HL-60 (cell line): ENCODE data around the gene CADM1.

Source experiments
- GABPA ChIP-seq: IDR thresholded peaks from 2 replicates; pipeline ENCODE4 v1.6.1; 2012; ENCODE audit warnings: low read depth
- POLR2AphosphoS5 ChIP-seq: IDR thresholded peaks from 2 replicates; pipeline ENCODE4 v1.6.1; 2012; ENCODE audit warnings: low read depth
- TF ChIP-seq, protein P1 (sequence below): IDR thresholded peaks from 2 replicates; pipeline ENCODE4 v1.6.1; 2012; ENCODE audit warnings: low read depth; ENCODE audit not compliant: insufficient replicate concordance
- TF ChIP-seq, protein P2 (sequence below): IDR thresholded peaks from one replicate; pipeline ENCODE4 v1.5.1; 2011; ENCODE audit warnings: low read length, control low read depth, inconsistent platforms; ENCODE audit not compliant: insufficient read depth

DNA sequence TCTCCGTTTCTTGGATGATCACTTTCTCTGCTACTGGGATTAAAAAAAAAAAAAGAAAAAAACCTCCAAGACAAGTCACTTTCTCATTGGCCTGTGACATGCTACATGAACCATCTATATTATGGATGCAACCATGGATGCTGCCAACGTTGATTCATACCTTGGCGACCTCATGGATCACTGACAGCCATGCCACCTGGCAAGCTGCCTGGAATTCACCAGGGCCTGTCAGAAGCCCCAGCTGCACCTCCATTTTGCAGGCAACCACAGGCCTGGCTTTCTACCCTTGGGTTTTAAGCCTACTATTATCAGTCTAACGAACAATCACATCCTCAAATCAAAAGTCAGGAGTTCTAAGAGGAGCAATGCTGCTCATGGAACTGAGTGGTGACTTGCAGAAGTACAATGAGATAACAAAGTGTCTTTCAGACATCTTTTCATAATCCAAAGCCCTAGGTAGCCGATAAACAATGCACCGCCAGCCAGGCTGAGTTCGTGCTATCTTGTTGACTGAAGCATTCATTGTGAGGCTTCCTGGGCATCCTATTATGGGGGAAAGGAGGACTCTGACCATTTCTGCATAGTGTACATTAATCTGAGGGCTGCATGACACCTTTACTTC is 48.0 kb upstream of the CADM1 start:
- TF ChIP-seq, protein P1, sequence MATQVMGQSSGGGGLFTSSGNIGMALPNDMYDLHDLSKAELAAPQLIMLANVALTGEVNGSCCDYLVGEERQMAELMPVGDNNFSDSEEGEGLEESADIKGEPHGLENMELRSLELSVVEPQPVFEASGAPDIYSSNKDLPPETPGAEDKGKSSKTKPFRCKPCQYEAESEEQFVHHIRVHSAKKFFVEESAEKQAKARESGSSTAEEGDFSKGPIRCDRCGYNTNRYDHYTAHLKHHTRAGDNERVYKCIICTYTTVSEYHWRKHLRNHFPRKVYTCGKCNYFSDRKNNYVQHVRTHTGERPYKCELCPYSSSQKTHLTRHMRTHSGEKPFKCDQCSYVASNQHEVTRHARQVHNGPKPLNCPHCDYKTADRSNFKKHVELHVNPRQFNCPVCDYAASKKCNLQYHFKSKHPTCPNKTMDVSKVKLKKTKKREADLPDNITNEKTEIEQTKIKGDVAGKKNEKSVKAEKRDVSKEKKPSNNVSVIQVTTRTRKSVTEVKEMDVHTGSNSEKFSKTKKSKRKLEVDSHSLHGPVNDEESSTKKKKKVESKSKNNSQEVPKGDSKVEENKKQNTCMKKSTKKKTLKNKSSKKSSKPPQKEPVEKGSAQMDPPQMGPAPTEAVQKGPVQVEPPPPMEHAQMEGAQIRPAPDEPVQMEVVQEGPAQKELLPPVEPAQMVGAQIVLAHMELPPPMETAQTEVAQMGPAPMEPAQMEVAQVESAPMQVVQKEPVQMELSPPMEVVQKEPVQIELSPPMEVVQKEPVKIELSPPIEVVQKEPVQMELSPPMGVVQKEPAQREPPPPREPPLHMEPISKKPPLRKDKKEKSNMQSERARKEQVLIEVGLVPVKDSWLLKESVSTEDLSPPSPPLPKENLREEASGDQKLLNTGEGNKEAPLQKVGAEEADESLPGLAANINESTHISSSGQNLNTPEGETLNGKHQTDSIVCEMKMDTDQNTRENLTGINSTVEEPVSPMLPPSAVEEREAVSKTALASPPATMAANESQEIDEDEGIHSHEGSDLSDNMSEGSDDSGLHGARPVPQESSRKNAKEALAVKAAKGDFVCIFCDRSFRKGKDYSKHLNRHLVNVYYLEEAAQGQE: no peak
- TF ChIP-seq, protein P2, sequence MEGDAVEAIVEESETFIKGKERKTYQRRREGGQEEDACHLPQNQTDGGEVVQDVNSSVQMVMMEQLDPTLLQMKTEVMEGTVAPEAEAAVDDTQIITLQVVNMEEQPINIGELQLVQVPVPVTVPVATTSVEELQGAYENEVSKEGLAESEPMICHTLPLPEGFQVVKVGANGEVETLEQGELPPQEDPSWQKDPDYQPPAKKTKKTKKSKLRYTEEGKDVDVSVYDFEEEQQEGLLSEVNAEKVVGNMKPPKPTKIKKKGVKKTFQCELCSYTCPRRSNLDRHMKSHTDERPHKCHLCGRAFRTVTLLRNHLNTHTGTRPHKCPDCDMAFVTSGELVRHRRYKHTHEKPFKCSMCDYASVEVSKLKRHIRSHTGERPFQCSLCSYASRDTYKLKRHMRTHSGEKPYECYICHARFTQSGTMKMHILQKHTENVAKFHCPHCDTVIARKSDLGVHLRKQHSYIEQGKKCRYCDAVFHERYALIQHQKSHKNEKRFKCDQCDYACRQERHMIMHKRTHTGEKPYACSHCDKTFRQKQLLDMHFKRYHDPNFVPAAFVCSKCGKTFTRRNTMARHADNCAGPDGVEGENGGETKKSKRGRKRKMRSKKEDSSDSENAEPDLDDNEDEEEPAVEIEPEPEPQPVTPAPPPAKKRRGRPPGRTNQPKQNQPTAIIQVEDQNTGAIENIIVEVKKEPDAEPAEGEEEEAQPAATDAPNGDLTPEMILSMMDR: no peak
- TF ChIP-seq POLR2AphosphoS5: no peak
- no peak for TF ChIP-seq GABPA
